ENCODE data around the gene FNIP2. TPM values are rescaled to one million over a fixed set of nuclear protein-coding genes. Genes with fewer than 3 reads are reported as not detected.

The FNIP2 gene
- total RNA-seq, 1 experiment from 2014 or later: 15.8 TPM

- ChIA-PET POLR2A (no interaction called here), CTCF (no interaction called here)
- Mint-ChIP-seq H3K27ac (ENCODE audit: unreplicated experiment) (no peak overlapping the region), H3K4me1 (ENCODE audit: low read depth, unreplicated experiment) (peaks cover 21% of the 10 kb centered on the region), H3K27me3 (ENCODE audit: insufficient read depth, unreplicated experiment) (no peaks in the 10 kb centered on the region), H3K4me3 (ENCODE audit: unreplicated experiment) (no peak overlapping the region), H3K9me3 (ENCODE audit: unreplicated experiment) (no peaks in the 10 kb centered on the region), H3K36me3 (ENCODE audit: insufficient read depth, unreplicated experiment) (no peaks in the 10 kb centered on the region)
- intact Hi-C loops (cut with micrococcal nuclease; ENCODE audit: unreplicated experiment): no loop called here
- no peaks in the 10 kb centered on the region for H3K9me3 ChIP-seq
- H3K36me3 ChIP-seq (ENCODE audit: control insufficient read depth, insufficient read depth, low read length): no peaks in the 10 kb centered on the region; the same call in none of the 2 replicates
- no peak overlapping the region for H3K4me3 ChIP-seq (ENCODE audit: low read depth, low read length)
- DNase-seq: no peak
- no peaks in the 10 kb centered on the region for H3K27me3 ChIP-seq (replicated peaks; ENCODE audit: control insufficient read depth, insufficient read depth, low read length)
- H3K4me1 ChIP-seq: peaks cover 18% of the 10 kb centered on the region
- BruUV-seq (replicated peaks): no TSS peak
- TF ChIP-seq, protein P1, sequence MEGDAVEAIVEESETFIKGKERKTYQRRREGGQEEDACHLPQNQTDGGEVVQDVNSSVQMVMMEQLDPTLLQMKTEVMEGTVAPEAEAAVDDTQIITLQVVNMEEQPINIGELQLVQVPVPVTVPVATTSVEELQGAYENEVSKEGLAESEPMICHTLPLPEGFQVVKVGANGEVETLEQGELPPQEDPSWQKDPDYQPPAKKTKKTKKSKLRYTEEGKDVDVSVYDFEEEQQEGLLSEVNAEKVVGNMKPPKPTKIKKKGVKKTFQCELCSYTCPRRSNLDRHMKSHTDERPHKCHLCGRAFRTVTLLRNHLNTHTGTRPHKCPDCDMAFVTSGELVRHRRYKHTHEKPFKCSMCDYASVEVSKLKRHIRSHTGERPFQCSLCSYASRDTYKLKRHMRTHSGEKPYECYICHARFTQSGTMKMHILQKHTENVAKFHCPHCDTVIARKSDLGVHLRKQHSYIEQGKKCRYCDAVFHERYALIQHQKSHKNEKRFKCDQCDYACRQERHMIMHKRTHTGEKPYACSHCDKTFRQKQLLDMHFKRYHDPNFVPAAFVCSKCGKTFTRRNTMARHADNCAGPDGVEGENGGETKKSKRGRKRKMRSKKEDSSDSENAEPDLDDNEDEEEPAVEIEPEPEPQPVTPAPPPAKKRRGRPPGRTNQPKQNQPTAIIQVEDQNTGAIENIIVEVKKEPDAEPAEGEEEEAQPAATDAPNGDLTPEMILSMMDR (IDR thresholded peaks at IDR 0.05; ENCODE audit: insufficient read depth in 1 of 2, low read depth in 1 of 2, low read length in 1 of 2, severe bottlenecking in 1 of 2, unreplicated experiment in 1 of 2): no peak
These were observed 71.3 kb downstream of the FNIP2 start for GRCh38 chr4:158840131-158840530.

- BruUV-seq (replicated peaks): no TSS peak
- H3K9me3 Mint-ChIP-seq (ENCODE audit: unreplicated experiment): no peaks in the 10 kb centered on the region
- Histone ChIP-seq H3K9me3 (no peaks in the 10 kb centered on the region), H3K36me3 (ENCODE audit: control insufficient read depth, insufficient read depth, low read length) (no peaks in the 10 kb centered on the region), H3K4me1 (peaks cover 12% of the 10 kb centered on the region), H3K4me3 (ENCODE audit: low read depth, low read length) (no peak overlapping the region), H3K27me3 (replicated peaks; ENCODE audit: control insufficient read depth, insufficient read depth, low read length) (no peaks in the 10 kb centered on the region)
- H3K27ac Mint-ChIP-seq (ENCODE audit: unreplicated experiment): no peak overlapping the region
- ChIA-PET CTCF (interaction anchor here (0.9 kb wide), 1 partner anchor 131 kb away, joined by 3 read pairs; no protein-coding TSS in a partner anchor), POLR2A (no interaction called here)
- TF ChIP-seq, protein P1 (IDR thresholded peaks at IDR 0.05; ENCODE audit: insufficient read depth in 1 of 2, low read depth in 1 of 2, low read length in 1 of 2, severe bottlenecking in 1 of 2, unreplicated experiment in 1 of 2): no peak
- intact Hi-C loops (cut with micrococcal nuclease; ENCODE audit: unreplicated experiment): no loop called here
- no peak for DNase-seq
- H3K4me3 Mint-ChIP-seq (ENCODE audit: unreplicated experiment): no peak overlapping the region
- no peaks in the 10 kb centered on the region for H3K27me3 Mint-ChIP-seq (ENCODE audit: insufficient read depth, unreplicated experiment)
- H3K4me1 Mint-ChIP-seq (ENCODE audit: low read depth, unreplicated experiment): peaks cover 21% of the 10 kb centered on the region
- no peaks in the 10 kb centered on the region for H3K36me3 Mint-ChIP-seq (ENCODE audit: insufficient read depth, unreplicated experiment)
These were observed 72.7 kb downstream of the FNIP2 start for GRCh38 chr4:158841540-158841939.

GRCh38 chr4:158845311-158846041 lies 76.7 kb downstream of the FNIP2 start:
- no peaks in the 10 kb centered on the region for H3K4me1 ChIP-seq
- Mint-ChIP-seq H3K4me3 (ENCODE audit: unreplicated experiment) (no peak overlapping the region), H3K4me1 (ENCODE audit: low read depth, unreplicated experiment) (peaks cover 8% of the 10 kb centered on the region), H3K27ac (ENCODE audit: unreplicated experiment) (no peak overlapping the region), H3K27me3 (ENCODE audit: insufficient read depth, unreplicated experiment) (no peaks in the 10 kb centered on the region), H3K36me3 (ENCODE audit: insufficient read depth, unreplicated experiment) (no peaks in the 10 kb centered on the region), H3K9me3 (ENCODE audit: unreplicated experiment) (no peaks in the 10 kb centered on the region)
- BruUV-seq (replicated peaks): no TSS peak
- H3K9me3 ChIP-seq: no peaks in the 10 kb centered on the region
- intact Hi-C loops (cut with micrococcal nuclease; ENCODE audit: unreplicated experiment): no loop called here
- H3K4me3 ChIP-seq (ENCODE audit: low read depth, low read length): no peak overlapping the region
- H3K36me3 ChIP-seq (ENCODE audit: control insufficient read depth, insufficient read depth, low read length): no peaks in the 10 kb centered on the region
- TF ChIP-seq, protein P1 (IDR thresholded peaks at IDR 0.05; ENCODE audit: insufficient read depth in 1 of 2, low read depth in 1 of 2, low read length in 1 of 2, severe bottlenecking in 1 of 2, unreplicated experiment in 1 of 2): no peak
- H3K27me3 ChIP-seq (replicated peaks; ENCODE audit: control insufficient read depth, insufficient read depth, low read length): no peaks in the 10 kb centered on the region
- peak in 1 of 2 experiments; percentile 36 for DNase-seq
- ChIA-PET POLR2A (interaction anchor here (1.1 kb wide), 1 partner anchor 123 kb away, joined by 3 read pairs; no protein-coding TSS in a partner anchor), CTCF (interaction anchor here (0.6 kb wide), 2 partner anchors 9 to 65 kb away, joined by 3 to 5 read pairs; no protein-coding TSS in a partner anchor)

All from Caco-2 (cell line).